ENCODE measurements around the gene TNRC6C.

The TNRC6C gene

GRCh38 chr17:77914385-77915254, 43.9 kb upstream of the TNRC6C start:
- Histone ChIP-seq H3K4me1 (ENCODE audit: low read depth, poor library complexity, severe bottlenecking) (no peaks in the 10 kb centered on the region), H4K20me1 (ENCODE audit: insufficient read depth) (no peaks in the 10 kb centered on the region), H3K36me3 (ENCODE audit: insufficient read depth) (no peaks in the 10 kb centered on the region), H3K4me2 (no peak overlapping the region), H3K9ac (no peak overlapping the region), H2AFZ (ENCODE audit: low read depth) (no peak overlapping the region), H3K27ac (no peak overlapping the region), H3K27me3 (ENCODE audit: insufficient read depth, low read depth) (no peaks in the 10 kb centered on the region), H3K4me3 (IDR thresholded peaks at IDR 0.05; ENCODE audit: insufficient read depth, low read depth, low read length) (no peak overlapping the region), H3K79me2 (ENCODE audit: insufficient read depth, low read depth) (no peaks in the 10 kb centered on the region)
- TF ChIP-seq CTCF (conservative IDR thresholded peaks at IDR 0.05; ENCODE audit: low read depth, low read length) = no peak

- Histone ChIP-seq H3K4me1 (ENCODE audit: low read depth, poor library complexity, severe bottlenecking) (no peaks in the 10 kb centered on the region), H3K4me3 (IDR thresholded peaks at IDR 0.05; ENCODE audit: insufficient read depth, low read depth, low read length) (no peak overlapping the region), H3K9ac (no peak overlapping the region), H3K27me3 (ENCODE audit: insufficient read depth, low read depth) (no peaks in the 10 kb centered on the region), H3K36me3 (ENCODE audit: insufficient read depth) (no peaks in the 10 kb centered on the region), H3K79me2 (ENCODE audit: insufficient read depth, low read depth) (no peaks in the 10 kb centered on the region), H4K20me1 (ENCODE audit: insufficient read depth) (no peaks in the 10 kb centered on the region), H3K27ac (no peak overlapping the region), H2AFZ (ENCODE audit: low read depth) (no peak overlapping the region), H3K4me2 (no peak overlapping the region)
- no peak for TF ChIP-seq CTCF (conservative IDR thresholded peaks at IDR 0.05; ENCODE audit: low read depth, low read length)
Observed at GRCh38 chr17:77915594-77916021, 42.9 kb upstream of the TNRC6C start.

- Histone ChIP-seq H3K27me3 (ENCODE audit: insufficient read depth, low read depth) (no peaks in the 10 kb centered on the region), H2AFZ (ENCODE audit: low read depth) (no peak overlapping the region), H3K4me2 (no peak overlapping the region), H3K4me3 (IDR thresholded peaks at IDR 0.05; ENCODE audit: insufficient read depth, low read depth, low read length) (no peak overlapping the region), H3K36me3 (ENCODE audit: insufficient read depth) (no peaks in the 10 kb centered on the region), H3K4me1 (ENCODE audit: low read depth, poor library complexity, severe bottlenecking) (no peaks in the 10 kb centered on the region), H3K9ac (no peak overlapping the region), H3K27ac (no peak overlapping the region), H3K79me2 (ENCODE audit: insufficient read depth, low read depth) (no peaks in the 10 kb centered on the region), H4K20me1 (ENCODE audit: insufficient read depth) (no peaks in the 10 kb centered on the region)
- TF ChIP-seq CTCF (conservative IDR thresholded peaks at IDR 0.05; ENCODE audit: low read depth, low read length) = no peak
Observed at GRCh38 chr17:77916264-77916663, 42.2 kb upstream of the TNRC6C start.

GRCh38 chr17:77916703-77917481, 41.6 kb upstream of the TNRC6C start:
- Histone ChIP-seq H3K27ac (no peak overlapping the region), H3K27me3 (ENCODE audit: insufficient read depth, low read depth) (no peaks in the 10 kb centered on the region), H3K9ac (no peak overlapping the region), H3K4me2 (no peak overlapping the region), H2AFZ (ENCODE audit: low read depth) (no peak overlapping the region), H3K79me2 (ENCODE audit: insufficient read depth, low read depth) (no peaks in the 10 kb centered on the region), H3K4me1 (ENCODE audit: low read depth, poor library complexity, severe bottlenecking) (no peaks in the 10 kb centered on the region), H3K36me3 (ENCODE audit: insufficient read depth) (no peaks in the 10 kb centered on the region), H3K4me3 (IDR thresholded peaks at IDR 0.05; ENCODE audit: insufficient read depth, low read depth, low read length) (no peak overlapping the region), H4K20me1 (ENCODE audit: insufficient read depth) (no peaks in the 10 kb centered on the region)
- no peak for TF ChIP-seq CTCF (conservative IDR thresholded peaks at IDR 0.05; ENCODE audit: low read depth, low read length)

Measured in KMS-11 (cell line).